KOPT-K1 (cell line): ENCODE results near the gene IKBIP.
A peak's percentile ranks its signal among the peaks of the same experiment; 100 is the strongest.
"Not testable (repeated sequence)": the region's sequence is repeated elsewhere in the genome, so short reads cannot be mapped to it uniquely, and the experiment has no call there.

Source experiments
- H3K27ac ChIP-seq: fragments of 200-600 bp; sonication (generic); 2 replicates; pipeline ENCODE4 v1.5.1; 2016; ENCODE audit warnings: antibody characterized with exemption, mild to moderate bottlenecking, low read depth, low read length; ENCODE audit not compliant: poor library complexity, severe bottlenecking
- H3K36me3 ChIP-seq: fragments of 200-600 bp; sonication (generic); 2 replicates; pipeline ENCODE4 v1.5.1; 2017; ENCODE audit warnings: antibody characterized with exemption, mild to moderate bottlenecking, low read length, moderate library complexity; ENCODE audit not compliant: insufficient read depth
- H3K9me3 ChIP-seq: fragments of 200-600 bp; sonication (generic); 2 replicates; pipeline ENCODE4 v1.5.1; 2017; ENCODE audit warnings: antibody characterized with exemption, low read length, mild to moderate bottlenecking; ENCODE audit not compliant: insufficient read depth, poor library complexity, severe bottlenecking

IKBIP gene

GRCh38 chr12:98595243-98595988 is 49.2 kb downstream of the IKBIP start:
- no peaks in the 10 kb centered on the region for H3K9me3 ChIP-seq
- H3K36me3 ChIP-seq, result peaks cover 60% of the 10 kb centered on the region
- H3K27ac ChIP-seq, result peak overlapping the region; percentile 91

- Histone ChIP-seq H3K36me3 (peaks cover 48% of the 10 kb centered on the region), H3K27ac (peak overlapping the region; percentile 91)
Observed at GRCh38 chr12:98594050-98594835, 50.3 kb downstream of the IKBIP start.

GRCh38 chr12:98593351-98594049 is 51.1 kb downstream of the IKBIP start, which contains the start of gene SLC25A3:
SLC25A3 (plus strand) TSS chr12:98593686; CDS start chr12:98593979, 293 bp downstream.
- H3K36me3 ChIP-seq, result peaks cover 40% of the 10 kb centered on the region
- H3K27ac ChIP-seq, result peak within 1 kb of the TSS; percentile 91
- H3K9me3 ChIP-seq, result no peaks in the 10 kb centered on the region

More at GRCh38 chr12:98594050-98594835, 50.3 kb downstream of the IKBIP start:
- H3K9me3 ChIP-seq, result no peaks in the 10 kb centered on the region

GRCh38 chr12:98592825-98593322 is 51.7 kb downstream of the IKBIP start:
- Histone ChIP-seq H3K9me3 (no peaks in the 10 kb centered on the region), H3K27ac (peak overlapping the region; percentile 91), H3K36me3 (peaks cover 34% of the 10 kb centered on the region)

- Histone ChIP-seq H3K27ac (no peak overlapping the region), H3K9me3 (no peaks in the 10 kb centered on the region), H3K36me3 (peaks cover 18% of the 10 kb centered on the region)
Observed at GRCh38 chr12:98591209-98591608, 53.4 kb downstream of the IKBIP start.

- no peaks in the 10 kb centered on the region for H3K9me3 ChIP-seq
- H3K36me3 ChIP-seq, result no peaks in the 10 kb centered on the region
Observed at GRCh38 chr12:98587084-98587483, 57.5 kb downstream of the IKBIP start.

GRCh38 chr12:98582093-98582492 is 62.5 kb downstream of the IKBIP start:
- H3K9me3 ChIP-seq, result no peaks in the 10 kb centered on the region
- no peak overlapping the region for H3K27ac ChIP-seq
- no peaks in the 10 kb centered on the region for H3K36me3 ChIP-seq

More at GRCh38 chr12:98587084-98587483, 57.5 kb downstream of the IKBIP start:
- no peak overlapping the region for H3K27ac ChIP-seq

GRCh38 chr12:98581101-98581500 is 63.5 kb downstream of the IKBIP start:
- H3K27ac ChIP-seq, result no peak overlapping the region
- no peaks in the 10 kb centered on the region for H3K36me3 ChIP-seq

GRCh38 chr12:98580695-98581094 is 63.9 kb downstream of the IKBIP start:
- no peaks in the 10 kb centered on the region for H3K9me3 ChIP-seq
- H3K27ac ChIP-seq, result no peak overlapping the region
- no peaks in the 10 kb centered on the region for H3K36me3 ChIP-seq

More at GRCh38 chr12:98581101-98581500, 63.5 kb downstream of the IKBIP start:
- no peaks in the 10 kb centered on the region for H3K9me3 ChIP-seq

GRCh38 chr12:98579835-98580234 is 64.8 kb downstream of the IKBIP start:
- Histone ChIP-seq H3K27ac (no peak overlapping the region), H3K36me3 (no peaks in the 10 kb centered on the region), H3K9me3 (no peaks in the 10 kb centered on the region)

- Histone ChIP-seq H3K36me3 (no peaks in the 10 kb centered on the region), H3K27ac (no peak overlapping the region), H3K9me3 (no peaks in the 10 kb centered on the region)
Observed at GRCh38 chr12:98579347-98579746, 65.2 kb downstream of the IKBIP start.

GRCh38 chr12:98578821-98579220 is 65.8 kb downstream of the IKBIP start:
- no peak overlapping the region for H3K27ac ChIP-seq
- no peaks in the 10 kb centered on the region for H3K9me3 ChIP-seq
- no peaks in the 10 kb centered on the region for H3K36me3 ChIP-seq

- Histone ChIP-seq H3K36me3 (no peaks in the 10 kb centered on the region), H3K9me3 (no peaks in the 10 kb centered on the region), H3K27ac (no peak overlapping the region)
Observed at GRCh38 chr12:98578392-98578791, 66.2 kb downstream of the IKBIP start.

- not testable (repeated sequence) for H3K9me3 ChIP-seq, H3K27ac ChIP-seq, H3K36me3 ChIP-seq
Observed at GRCh38 chr12:98576795-98577194, 67.8 kb downstream of the IKBIP start.

GRCh38 chr12:98575013-98575412 is 69.6 kb downstream of the IKBIP start:
- H3K27ac ChIP-seq, result no peak overlapping the region
- no peaks in the 10 kb centered on the region for H3K9me3 ChIP-seq
- H3K36me3 ChIP-seq, result no peaks in the 10 kb centered on the region
